GM12878 (cell line): Measurements from ENCODE around the gene EMP1. TPM values are rescaled to one million over a fixed set of nuclear protein-coding genes. Genes with fewer than 3 reads are reported as not detected.

Experiments used
- ATAC-seq: fragments of 200-7000 bp; cut with Tn5 transposase; 3 replicates; pipeline ENCODE4 v1.9.1; 2020; ENCODE audit warnings: mild to moderate bottlenecking, moderate library complexity
- BruUV-seq: library from RNA; stranded (reverse); fragments of 400-500 nt; replicated peaks from 2 replicates; lab custom pipeline; 2021; lab: Mats Ljungman, UMichigan
- CTCF ChIA-PET: fragments of 300-600 bp; sonication (Branson Sonifier 250); formaldehyde crosslinking; extraction: SDS; loops from one replicate; lab custom pipeline; 2021; ENCODE audit warnings: inconsistent platforms; lab: Yijun Ruan, JAX
- POLR2A ChIA-PET: fragments of 350-600 bp; formaldehyde crosslinking; extraction: SDS; loops from one replicate; lab custom pipeline; 2021; ENCODE audit warnings: inconsistent platforms; lab: Charles Lee
- RAD21 ChIA-PET: fragments of 300-600 bp; sonication (Branson Sonifier 250); formaldehyde crosslinking; loops from one replicate; lab custom pipeline; 2023; ENCODE audit warnings: antibody characterized with exemption; ENCODE audit not compliant: unreplicated experiment; lab: Charles Lee
- SMC1A ChIA-PET: fragments of 300-600 bp; sonication (Branson Sonifier 250); formaldehyde crosslinking; loops from one replicate; lab custom pipeline; 2023; ENCODE audit not compliant: unreplicated experiment, uncharacterized antibody; lab: Charles Lee
- DNase-seq: peaks from one replicate; pipeline ENCODE4 v3.0.0-alpha.2; 2011; ENCODE audit warnings: low read depth, low spot score
- FAIRE-seq: peaks from 3 replicates; lab custom pipeline; 2011; peaks lifted over from hg19 to GRCh38; lab: Jason Lieb, UNC
- H2AFZ ChIP-seq: 2 replicates; pipeline ENCODE4 v1.6.0; 2011; ENCODE audit warnings: low read depth, low read length, control low read depth; ENCODE audit not compliant: control insufficient read depth
- H3K27ac ChIP-seq: 2 replicates; pipeline ENCODE4 v1.5.1; 2011; ENCODE audit warnings: control low read depth; ENCODE audit not compliant: control insufficient read depth, insufficient read depth
- H3K27me3 ChIP-seq, 2 experiments: replicated peaks in 1 of 2; 2 replicates each; pipeline versions ENCODE4 v1.6.0 to v1.6.1; 2011; ENCODE audit warnings: low read length in 1 of 2; ENCODE audit not compliant: control insufficient read depth in 2 of 2, insufficient read depth in 2 of 2
- H3K36me3 ChIP-seq, 2 experiments: 2 replicates each; pipeline ENCODE4 v1.5.1; 2011; ENCODE audit warnings: low read length in 1 of 2; ENCODE audit not compliant: control insufficient read depth in 2 of 2, insufficient read depth in 2 of 2
- H3K4me1 ChIP-seq: 2 replicates; pipeline ENCODE4 v1.6.1; 2011; ENCODE audit warnings: mild to moderate bottlenecking, low read length, moderate library complexity, mixed read lengths; ENCODE audit not compliant: control insufficient read depth, insufficient read depth
- H3K4me2 ChIP-seq: 2 replicates; pipeline ENCODE4 v1.6.0; 2011; ENCODE audit warnings: control low read depth; ENCODE audit not compliant: control insufficient read depth, insufficient read depth
- H3K4me3 ChIP-seq: fragments of 200-600 bp; sonication (generic); 2 replicates; pipeline ENCODE4 v1.5.1; 2016
- H3K79me2 ChIP-seq: 2 replicates; pipeline ENCODE4 v1.6.0; 2011; ENCODE audit warnings: low read length; ENCODE audit not compliant: control insufficient read depth, insufficient read depth
- H3K9ac ChIP-seq: 2 replicates; pipeline ENCODE4 v1.8.0; 2011; ENCODE audit warnings: low read length, control low read depth, mixed read lengths; ENCODE audit not compliant: control insufficient read depth, insufficient read depth
- H3K9me3 ChIP-seq: replicated peaks from 3 replicates; pipeline ENCODE4 v1.5.1; 2011; ENCODE audit warnings: mild to moderate bottlenecking, low read length; ENCODE audit not compliant: control insufficient read depth, insufficient read depth
- H4K20me1 ChIP-seq: 2 replicates; pipeline ENCODE4 v1.6.0; 2011; ENCODE audit not compliant: control insufficient read depth, insufficient read depth
- BMI1 ChIP-seq: fragments of 450-650 bp; IDR thresholded peaks from 2 replicates; pipeline ENCODE4 v1.6.1; 2016; ENCODE audit warnings: mild to moderate bottlenecking, moderate library complexity, borderline replicate concordance
- EGR1 ChIP-seq, 2 experiments: IDR thresholded peaks; 1 replicate in 1 of 2; 2 replicates in 1 of 2; pipeline ENCODE4 v1.6.1; 2011 to 2012; ENCODE audit warnings: low read depth in 2 of 2, low read length in 2 of 2, borderline replicate concordance in 1 of 2, mild to moderate bottlenecking in 1 of 2, moderate library complexity in 1 of 2
- GABPA ChIP-seq: IDR thresholded peaks from 2 replicates; pipeline ENCODE4 v1.6.1; 2014; ENCODE audit warnings: antibody characterized with exemption, low read depth, mild to moderate bottlenecking, inconsistent platforms
- JUND ChIP-seq: IDR thresholded peaks from 2 replicates; pipeline ENCODE4 v1.6.1; 2012; ENCODE audit warnings: low read depth, mild to moderate bottlenecking, low read length, improper control_type of control experiment, moderate library complexity
- KAT2A ChIP-seq: conservative IDR thresholded peaks from 2 replicates; pipeline ENCODE4 v1.6.1; 2011; ENCODE audit warnings: low read depth, low read length; ENCODE audit not compliant: control insufficient read depth
- NBN ChIP-seq: fragments of 450-650 bp; IDR thresholded peaks from 2 replicates; pipeline ENCODE4 v1.6.1; 2016
- SIN3A ChIP-seq: IDR thresholded peaks from 2 replicates; pipeline ENCODE4 v1.6.1; 2012; ENCODE audit warnings: low read depth, low read length, improper control_type of control experiment
- ZNF622 ChIP-seq: fragments of 450-650 bp; IDR thresholded peaks from 2 replicates; pipeline ENCODE4 v1.6.1; 2017; ENCODE audit warnings: mild to moderate bottlenecking, inconsistent platforms
- ZSCAN29 ChIP-seq: fragments of 450-650 bp; IDR thresholded peaks from 2 replicates; pipeline ENCODE4 v1.6.1; 2017; ENCODE audit warnings: mild to moderate bottlenecking, moderate library complexity
- in situ Hi-C: fragments of 300-500 bp; cut with MboI; formaldehyde crosslinking; loops from 9 replicates; pipeline ENCODE4 v1.14.3; 2018; ENCODE audit warnings: mixed read lengths
- intact Hi-C: fragments of 100-400 bp; cut with micrococcal nuclease; formaldehyde crosslinking; loops from one replicate; pipeline ENCODE4 v1.14.2; 2022; ENCODE audit not compliant: unreplicated experiment
- polyA plus RNA-seq, 11 experiments: library from polyadenylated mRNA; depleted of rRNA in 4 of 11; unstranded in 6 of 11; stranded (reverse) in 5 of 11; fragments of >200 nt; fragmentation: Nextera tagmentation in 4 of 11; fragmentation: Illumina TruSeq in 1 of 11; extraction: Ambion mirVana in 4 of 11; extraction: Trizol in 1 of 11; gene quantifications; 1 replicate in 1 of 11; 2 replicates in 10 of 11; pipeline versions ENCODE4 v1.2.1 to v1.2.3, GENCODE V29; 2011 to 2016; ENCODE audit warnings: inconsistent platforms in 2 of 11, missing spikeins in 2 of 11, low read depth in 1 of 11
- total RNA-seq, 4 experiments: library from RNA; depleted of rRNA in 3 of 4; stranded (reverse); fragments of >200 nt in 3 of 4; fragmentation: Illumina TruSeq in 1 of 4; extraction: Trizol in 1 of 4; gene quantifications; 2 replicates each; pipeline versions ENCODE4 v1.2.1 to v1.2.3, GENCODE V29; 2013 to 2021
- TF ChIP-seq, protein P1 (sequence below): IDR thresholded peaks from 2 replicates; pipeline ENCODE4 v1.6.1; 2011; ENCODE audit warnings: mild to moderate bottlenecking, low read depth, low read length, moderate library complexity; ENCODE audit not compliant: insufficient replicate concordance
- TF ChIP-seq, protein P2 (sequence below): fragments of 450-650 bp; IDR thresholded peaks from 2 replicates; pipeline ENCODE4 v1.6.1; 2017; ENCODE audit warnings: mild to moderate bottlenecking, moderate library complexity
- TF ChIP-seq, protein P3 (sequence below): IDR thresholded peaks from 2 replicates; pipeline ENCODE4 v1.6.1; 2011; ENCODE audit warnings: low read depth, low read length, improper control_type of control experiment, borderline replicate concordance
- TF ChIP-seq, protein P4 (sequence below): fragments of 450-650 bp; IDR thresholded peaks from 2 replicates; pipeline ENCODE4 v1.6.1; 2018; ENCODE audit warnings: mild to moderate bottlenecking, low read depth, moderate library complexity; ENCODE audit not compliant: partially characterized antibody
- TF ChIP-seq, protein P5 (sequence below): fragments of 450-650 bp; IDR thresholded peaks from 2 replicates; pipeline ENCODE4 v1.6.1; 2017; ENCODE audit warnings: borderline replicate concordance

EMP1 gene
- total and polyA plus RNA-seq, 10 of the 15 experiments (the other 5 are each of a cell fraction or from before 2014, with no cell fraction given) = 0.09 to 0.90 (median 0.25) TPM; not detected in 1

DNA sequence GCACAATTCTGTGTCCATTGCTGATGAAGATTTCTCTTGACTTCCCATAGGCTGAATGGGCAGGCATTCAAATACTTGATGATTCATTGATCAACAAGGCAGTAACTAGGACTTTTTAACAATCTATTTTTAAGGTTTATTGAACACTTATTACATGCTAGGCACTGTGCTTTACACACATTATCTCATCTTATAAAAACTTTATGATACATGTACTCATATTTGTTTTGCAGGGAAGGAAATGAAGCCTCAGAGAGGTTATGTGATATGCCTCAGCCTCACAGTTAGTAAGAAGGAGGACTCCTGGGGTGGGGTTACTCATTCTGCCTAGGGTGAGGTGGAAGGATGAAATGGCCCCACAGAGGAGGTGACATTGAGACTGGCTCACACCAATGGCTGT, 12.9 kb upstream of the EMP1 start:
- TF ChIP-seq NBN = no peak
- TF ChIP-seq, protein P1, sequence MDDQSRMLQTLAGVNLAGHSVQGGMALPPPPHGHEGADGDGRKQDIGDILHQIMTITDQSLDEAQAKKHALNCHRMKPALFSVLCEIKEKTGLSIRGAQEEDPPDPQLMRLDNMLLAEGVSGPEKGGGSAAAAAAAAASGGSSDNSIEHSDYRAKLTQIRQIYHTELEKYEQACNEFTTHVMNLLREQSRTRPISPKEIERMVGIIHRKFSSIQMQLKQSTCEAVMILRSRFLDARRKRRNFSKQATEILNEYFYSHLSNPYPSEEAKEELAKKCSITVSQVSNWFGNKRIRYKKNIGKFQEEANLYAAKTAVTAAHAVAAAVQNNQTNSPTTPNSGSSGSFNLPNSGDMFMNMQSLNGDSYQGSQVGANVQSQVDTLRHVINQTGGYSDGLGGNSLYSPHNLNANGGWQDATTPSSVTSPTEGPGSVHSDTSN = no peak
- no peak for TF ChIP-seq BMI1
- TF ChIP-seq, protein P2, sequence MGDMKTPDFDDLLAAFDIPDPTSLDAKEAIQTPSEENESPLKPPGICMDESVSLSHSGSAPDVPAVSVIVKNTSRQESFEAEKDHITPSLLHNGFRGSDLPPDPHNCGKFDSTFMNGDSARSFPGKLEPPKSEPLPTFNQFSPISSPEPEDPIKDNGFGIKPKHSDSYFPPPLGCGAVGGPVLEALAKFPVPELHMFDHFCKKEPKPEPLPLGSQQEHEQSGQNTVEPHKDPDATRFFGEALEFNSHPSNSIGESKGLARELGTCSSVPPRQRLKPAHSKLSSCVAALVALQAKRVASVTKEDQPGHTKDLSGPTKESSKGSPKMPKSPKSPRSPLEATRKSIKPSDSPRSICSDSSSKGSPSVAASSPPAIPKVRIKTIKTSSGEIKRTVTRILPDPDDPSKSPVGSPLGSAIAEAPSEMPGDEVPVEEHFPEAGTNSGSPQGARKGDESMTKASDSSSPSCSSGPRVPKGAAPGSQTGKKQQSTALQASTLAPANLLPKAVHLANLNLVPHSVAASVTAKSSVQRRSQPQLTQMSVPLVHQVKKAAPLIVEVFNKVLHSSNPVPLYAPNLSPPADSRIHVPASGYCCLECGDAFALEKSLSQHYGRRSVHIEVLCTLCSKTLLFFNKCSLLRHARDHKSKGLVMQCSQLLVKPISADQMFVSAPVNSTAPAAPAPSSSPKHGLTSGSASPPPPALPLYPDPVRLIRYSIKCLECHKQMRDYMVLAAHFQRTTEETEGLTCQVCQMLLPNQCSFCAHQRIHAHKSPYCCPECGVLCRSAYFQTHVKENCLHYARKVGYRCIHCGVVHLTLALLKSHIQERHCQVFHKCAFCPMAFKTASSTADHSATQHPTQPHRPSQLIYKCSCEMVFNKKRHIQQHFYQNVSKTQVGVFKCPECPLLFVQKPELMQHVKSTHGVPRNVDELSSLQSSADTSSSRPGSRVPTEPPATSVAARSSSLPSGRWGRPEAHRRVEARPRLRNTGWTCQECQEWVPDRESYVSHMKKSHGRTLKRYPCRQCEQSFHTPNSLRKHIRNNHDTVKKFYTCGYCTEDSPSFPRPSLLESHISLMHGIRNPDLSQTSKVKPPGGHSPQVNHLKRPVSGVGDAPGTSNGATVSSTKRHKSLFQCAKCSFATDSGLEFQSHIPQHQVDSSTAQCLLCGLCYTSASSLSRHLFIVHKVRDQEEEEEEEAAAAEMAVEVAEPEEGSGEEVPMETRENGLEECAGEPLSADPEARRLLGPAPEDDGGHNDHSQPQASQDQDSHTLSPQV = no peak
- TF ChIP-seq GABPA = no peak
- TF ChIP-seq KAT2A = no peak
- no peak for TF ChIP-seq EGR1 (IDR thresholded peaks at IDR 0.05; ENCODE audit: borderline replicate concordance in 1 of 2, low read depth in 2 of 2, low read length in 2 of 2)
- TF ChIP-seq SIN3A = no peak
- TF ChIP-seq, protein P3, sequence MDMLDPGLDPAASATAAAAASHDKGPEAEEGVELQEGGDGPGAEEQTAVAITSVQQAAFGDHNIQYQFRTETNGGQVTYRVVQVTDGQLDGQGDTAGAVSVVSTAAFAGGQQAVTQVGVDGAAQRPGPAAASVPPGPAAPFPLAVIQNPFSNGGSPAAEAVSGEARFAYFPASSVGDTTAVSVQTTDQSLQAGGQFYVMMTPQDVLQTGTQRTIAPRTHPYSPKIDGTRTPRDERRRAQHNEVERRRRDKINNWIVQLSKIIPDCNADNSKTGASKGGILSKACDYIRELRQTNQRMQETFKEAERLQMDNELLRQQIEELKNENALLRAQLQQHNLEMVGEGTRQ = no peak
- no peak for TF ChIP-seq ZSCAN29
- TF ChIP-seq, protein P4, sequence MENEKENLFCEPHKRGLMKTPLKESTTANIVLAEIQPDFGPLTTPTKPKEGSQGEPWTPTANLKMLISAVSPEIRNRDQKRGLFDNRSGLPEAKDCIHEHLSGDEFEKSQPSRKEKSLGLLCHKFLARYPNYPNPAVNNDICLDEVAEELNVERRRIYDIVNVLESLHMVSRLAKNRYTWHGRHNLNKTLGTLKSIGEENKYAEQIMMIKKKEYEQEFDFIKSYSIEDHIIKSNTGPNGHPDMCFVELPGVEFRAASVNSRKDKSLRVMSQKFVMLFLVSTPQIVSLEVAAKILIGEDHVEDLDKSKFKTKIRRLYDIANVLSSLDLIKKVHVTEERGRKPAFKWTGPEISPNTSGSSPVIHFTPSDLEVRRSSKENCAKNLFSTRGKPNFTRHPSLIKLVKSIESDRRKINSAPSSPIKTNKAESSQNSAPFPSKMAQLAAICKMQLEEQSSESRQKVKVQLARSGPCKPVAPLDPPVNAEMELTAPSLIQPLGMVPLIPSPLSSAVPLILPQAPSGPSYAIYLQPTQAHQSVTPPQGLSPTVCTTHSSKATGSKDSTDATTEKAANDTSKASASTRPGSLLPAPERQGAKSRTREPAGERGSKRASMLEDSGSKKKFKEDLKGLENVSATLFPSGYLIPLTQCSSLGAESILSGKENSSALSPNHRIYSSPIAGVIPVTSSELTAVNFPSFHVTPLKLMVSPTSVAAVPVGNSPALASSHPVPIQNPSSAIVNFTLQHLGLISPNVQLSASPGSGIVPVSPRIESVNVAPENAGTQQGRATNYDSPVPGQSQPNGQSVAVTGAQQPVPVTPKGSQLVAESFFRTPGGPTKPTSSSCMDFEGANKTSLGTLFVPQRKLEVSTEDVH = no peak
- no peak for TF ChIP-seq ZNF622
- TF ChIP-seq, protein P5, sequence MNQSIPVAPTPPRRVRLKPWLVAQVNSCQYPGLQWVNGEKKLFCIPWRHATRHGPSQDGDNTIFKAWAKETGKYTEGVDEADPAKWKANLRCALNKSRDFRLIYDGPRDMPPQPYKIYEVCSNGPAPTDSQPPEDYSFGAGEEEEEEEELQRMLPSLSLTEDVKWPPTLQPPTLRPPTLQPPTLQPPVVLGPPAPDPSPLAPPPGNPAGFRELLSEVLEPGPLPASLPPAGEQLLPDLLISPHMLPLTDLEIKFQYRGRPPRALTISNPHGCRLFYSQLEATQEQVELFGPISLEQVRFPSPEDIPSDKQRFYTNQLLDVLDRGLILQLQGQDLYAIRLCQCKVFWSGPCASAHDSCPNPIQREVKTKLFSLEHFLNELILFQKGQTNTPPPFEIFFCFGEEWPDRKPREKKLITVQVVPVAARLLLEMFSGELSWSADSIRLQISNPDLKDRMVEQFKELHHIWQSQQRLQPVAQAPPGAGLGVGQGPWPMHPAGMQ = no peak
- no peak for TF ChIP-seq JUND
- H3K79me2 ChIP-seq = no peaks in the 10 kb centered on the region
- no peaks in the 10 kb centered on the region for H3K4me1 ChIP-seq
- H3K9ac ChIP-seq = no peak overlapping the region
- ATAC-seq = no peak
- no peak overlapping the region for H2AFZ ChIP-seq
- ChIA-PET POLR2A (no interaction called here), RAD21 (no interaction called here), CTCF (no interaction called here), SMC1A (no interaction called here)
- FAIRE-seq = no peak
- DNase-seq = no peak
- no TSS peak for BruUV-seq
- no peak overlapping the region for H3K4me3 ChIP-seq
- no peaks in the 10 kb centered on the region for H3K9me3 ChIP-seq
- in situ Hi-C loops = no loop called here
- intact Hi-C loops = no loop called here
- H3K4me2 ChIP-seq = no peak overlapping the region
- no peaks in the 10 kb centered on the region for H4K20me1 ChIP-seq
- peaks cover 9% of the 10 kb centered on the region in 2 experiments for H3K27me3 ChIP-seq
- H3K27ac ChIP-seq = no peak overlapping the region
- no peaks in the 10 kb centered on the region for H3K36me3 ChIP-seq
